ENCODE data around the gene GABBR2. TPM values are rescaled to one million over a fixed set of nuclear protein-coding genes. Genes with fewer than 3 reads are reported as not detected.

GABBR2 gene
- polyA plus RNA-seq, 1 donor (not counting 4 experiments of a cell fraction or from before 2014, with no cell fraction given), result 0.01 TPM

GRCh38 chr9:98747476-98747875 lies 38.7 kb upstream of the GABBR2 start:
- Histone ChIP-seq H3K27ac (ENCODE audit: control insufficient read depth, insufficient read depth, low read length) (no peak overlapping the region), H3K4me2 (ENCODE audit: control insufficient read depth, extremely low read depth, insufficient read depth, low read depth, low read length) (no peak overlapping the region), H3K36me3 (ENCODE audit: control insufficient read depth in 2 of 2, extremely low read depth in 1 of 2, insufficient read depth in 2 of 2, low read length in 2 of 2) (peaks cover 6 to 15% of the 10 kb centered on the region in 2 experiments), H3K4me1 (ENCODE audit: control insufficient read depth, extremely low read depth, insufficient read depth, low read length) (peaks cover under 1% of the 10 kb centered on the region), H3K9me1 (ENCODE audit: control insufficient read depth, extremely low read depth, insufficient read depth, low read length) (no peaks in the 10 kb centered on the region), H2AFZ (ENCODE audit: control insufficient read depth, low read length) (no peak overlapping the region), H4K20me1 (ENCODE audit: control insufficient read depth, extremely low read depth, insufficient read depth, low read length) (no peaks in the 10 kb centered on the region), H3K4me3 (ENCODE audit: control insufficient read depth in 2 of 3, extremely low read depth in 1 of 3, insufficient read depth in 2 of 3, low read depth in 1 of 3, low read length in 3 of 3) (no peak overlapping the region), H3K79me2 (ENCODE audit: control insufficient read depth, insufficient read depth, low read length) (no peaks in the 10 kb centered on the region), H3K27me3 (ENCODE audit: control insufficient read depth, extremely low read depth, insufficient read depth, low read length) (no peaks in the 10 kb centered on the region), H3K9me3 (ENCODE audit: control insufficient read depth, low read depth, low read length) (no peaks in the 10 kb centered on the region), H3K9ac (ENCODE audit: control insufficient read depth, extremely low read depth, insufficient read depth, low read length) (no peak overlapping the region)
- no peak for DNase-seq (ENCODE audit: low read depth, low spot score)
- FAIRE-seq, result no peak
- dilution Hi-C loops (cut with MboI; ENCODE audit: extremely low pct_ligation_motif_present, low sequenced_read_pairs), result no loop called here
- no peak for TF ChIP-seq EZH2 (IDR thresholded peaks at IDR 0.05; ENCODE audit: low read length)
- TF ChIP-seq, protein P1, sequence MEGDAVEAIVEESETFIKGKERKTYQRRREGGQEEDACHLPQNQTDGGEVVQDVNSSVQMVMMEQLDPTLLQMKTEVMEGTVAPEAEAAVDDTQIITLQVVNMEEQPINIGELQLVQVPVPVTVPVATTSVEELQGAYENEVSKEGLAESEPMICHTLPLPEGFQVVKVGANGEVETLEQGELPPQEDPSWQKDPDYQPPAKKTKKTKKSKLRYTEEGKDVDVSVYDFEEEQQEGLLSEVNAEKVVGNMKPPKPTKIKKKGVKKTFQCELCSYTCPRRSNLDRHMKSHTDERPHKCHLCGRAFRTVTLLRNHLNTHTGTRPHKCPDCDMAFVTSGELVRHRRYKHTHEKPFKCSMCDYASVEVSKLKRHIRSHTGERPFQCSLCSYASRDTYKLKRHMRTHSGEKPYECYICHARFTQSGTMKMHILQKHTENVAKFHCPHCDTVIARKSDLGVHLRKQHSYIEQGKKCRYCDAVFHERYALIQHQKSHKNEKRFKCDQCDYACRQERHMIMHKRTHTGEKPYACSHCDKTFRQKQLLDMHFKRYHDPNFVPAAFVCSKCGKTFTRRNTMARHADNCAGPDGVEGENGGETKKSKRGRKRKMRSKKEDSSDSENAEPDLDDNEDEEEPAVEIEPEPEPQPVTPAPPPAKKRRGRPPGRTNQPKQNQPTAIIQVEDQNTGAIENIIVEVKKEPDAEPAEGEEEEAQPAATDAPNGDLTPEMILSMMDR (optimal IDR thresholded peaks at IDR 0.05 in 1 of 3, IDR thresholded peaks at IDR 0.05 in 1 of 3, conservative IDR thresholded peaks at IDR 0.05 in 1 of 3; ENCODE audit: extremely low read depth in 1 of 3, insufficient read depth in 2 of 3, low read length in 3 of 3), result no peak

DNA sequence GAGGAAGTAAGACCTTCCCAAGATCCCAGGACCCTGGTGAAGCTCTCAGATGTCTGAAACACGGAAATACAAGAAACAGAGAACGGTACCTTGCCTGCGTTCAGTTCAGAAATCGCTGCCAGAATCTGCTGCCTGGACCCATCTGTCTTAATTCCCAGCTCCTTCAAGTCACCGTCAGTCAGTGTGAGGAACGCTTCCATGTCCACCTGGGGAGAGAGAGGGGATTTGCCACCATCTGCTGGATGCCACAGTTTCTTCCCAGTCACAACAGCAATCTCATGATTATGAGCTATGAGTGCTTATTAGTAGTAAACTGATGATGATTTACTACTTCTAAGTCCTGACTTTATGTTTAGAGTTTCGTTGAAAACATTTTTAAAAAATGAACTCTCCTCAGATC lies 36.7 kb upstream of the GABBR2 start:
- Histone ChIP-seq H3K27me3 (ENCODE audit: control insufficient read depth, extremely low read depth, insufficient read depth, low read length) (no peaks in the 10 kb centered on the region), H3K9me3 (ENCODE audit: control insufficient read depth, low read depth, low read length) (no peaks in the 10 kb centered on the region), H3K27ac (ENCODE audit: control insufficient read depth, insufficient read depth, low read length) (no peak overlapping the region), H3K9ac (ENCODE audit: control insufficient read depth, extremely low read depth, insufficient read depth, low read length) (no peak overlapping the region), H3K4me3 (ENCODE audit: control insufficient read depth in 2 of 3, extremely low read depth in 1 of 3, insufficient read depth in 2 of 3, low read depth in 1 of 3, low read length in 3 of 3) (no peak overlapping the region), H3K36me3 (ENCODE audit: control insufficient read depth in 2 of 2, extremely low read depth in 1 of 2, insufficient read depth in 2 of 2, low read length in 2 of 2) (peaks cover 6 to 12% of the 10 kb centered on the region in 2 experiments), H4K20me1 (ENCODE audit: control insufficient read depth, extremely low read depth, insufficient read depth, low read length) (no peaks in the 10 kb centered on the region), H3K4me2 (ENCODE audit: control insufficient read depth, extremely low read depth, insufficient read depth, low read depth, low read length) (no peak overlapping the region), H3K4me1 (ENCODE audit: control insufficient read depth, extremely low read depth, insufficient read depth, low read length) (peaks cover 7% of the 10 kb centered on the region), H2AFZ (ENCODE audit: control insufficient read depth, low read length) (no peak overlapping the region), H3K79me2 (ENCODE audit: control insufficient read depth, insufficient read depth, low read length) (no peaks in the 10 kb centered on the region), H3K9me1 (ENCODE audit: control insufficient read depth, extremely low read depth, insufficient read depth, low read length) (no peaks in the 10 kb centered on the region)
- dilution Hi-C loops (cut with MboI; ENCODE audit: extremely low pct_ligation_motif_present, low sequenced_read_pairs), result no loop called here
- no peak for DNase-seq (ENCODE audit: low read depth, low spot score)
- FAIRE-seq, result no peak
- no peak for TF ChIP-seq EZH2 (IDR thresholded peaks at IDR 0.05; ENCODE audit: low read length)
- TF ChIP-seq, protein P1 (optimal IDR thresholded peaks at IDR 0.05 in 1 of 3, IDR thresholded peaks at IDR 0.05 in 1 of 3, conservative IDR thresholded peaks at IDR 0.05 in 1 of 3; ENCODE audit: extremely low read depth in 1 of 3, insufficient read depth in 2 of 3, low read length in 3 of 3), result no peak
